ENCODE results near the gene APBB1.

DNA sequence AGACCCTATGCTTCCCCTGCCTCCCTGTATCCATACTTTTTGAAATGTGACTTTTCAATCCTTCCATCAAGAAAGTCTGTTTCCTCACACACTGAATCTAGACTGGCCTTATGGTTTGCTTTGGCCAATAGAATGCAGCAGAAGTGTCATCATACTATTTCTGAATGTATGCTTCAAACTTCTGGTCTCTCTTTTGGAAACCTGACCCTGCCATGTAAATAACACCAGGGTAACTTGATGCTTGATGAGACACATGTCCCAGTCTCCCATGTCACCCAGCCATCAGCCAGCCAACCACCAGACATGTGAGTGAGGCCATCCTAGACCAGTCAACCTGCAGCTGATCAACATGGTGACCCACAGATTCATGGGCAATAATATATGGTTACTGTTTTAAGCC lies 68.9 kb downstream of the APBB1 start:
- TF ChIP-seq, protein P1, sequence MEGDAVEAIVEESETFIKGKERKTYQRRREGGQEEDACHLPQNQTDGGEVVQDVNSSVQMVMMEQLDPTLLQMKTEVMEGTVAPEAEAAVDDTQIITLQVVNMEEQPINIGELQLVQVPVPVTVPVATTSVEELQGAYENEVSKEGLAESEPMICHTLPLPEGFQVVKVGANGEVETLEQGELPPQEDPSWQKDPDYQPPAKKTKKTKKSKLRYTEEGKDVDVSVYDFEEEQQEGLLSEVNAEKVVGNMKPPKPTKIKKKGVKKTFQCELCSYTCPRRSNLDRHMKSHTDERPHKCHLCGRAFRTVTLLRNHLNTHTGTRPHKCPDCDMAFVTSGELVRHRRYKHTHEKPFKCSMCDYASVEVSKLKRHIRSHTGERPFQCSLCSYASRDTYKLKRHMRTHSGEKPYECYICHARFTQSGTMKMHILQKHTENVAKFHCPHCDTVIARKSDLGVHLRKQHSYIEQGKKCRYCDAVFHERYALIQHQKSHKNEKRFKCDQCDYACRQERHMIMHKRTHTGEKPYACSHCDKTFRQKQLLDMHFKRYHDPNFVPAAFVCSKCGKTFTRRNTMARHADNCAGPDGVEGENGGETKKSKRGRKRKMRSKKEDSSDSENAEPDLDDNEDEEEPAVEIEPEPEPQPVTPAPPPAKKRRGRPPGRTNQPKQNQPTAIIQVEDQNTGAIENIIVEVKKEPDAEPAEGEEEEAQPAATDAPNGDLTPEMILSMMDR (IDR thresholded peaks at IDR 0.05), result no peak
- TF ChIP-seq POLR2A (IDR thresholded peaks at IDR 0.05), result no peak
- no peak for TF ChIP-seq POLR2AphosphoS5 (IDR thresholded peaks at IDR 0.05)
- no peak for TF ChIP-seq EP300 (IDR thresholded peaks at IDR 0.05)

Measured in sigmoid colon (tissue), 4 donors.